ENCODE measurements around the gene CEP170B.

CEP170B gene

GRCh38 chr14:104822821-104823615, 42.0 kb upstream of the CEP170B start:
- Histone ChIP-seq H3K4me3 (ENCODE audit: low read depth, low read length) (no peak overlapping the region), H4K12ac (ENCODE audit: low read depth, low read length) (no peak overlapping the region), H2BK12ac (ENCODE audit: low read length) (no peak overlapping the region), H3K14ac (ENCODE audit: low read length) (no peak overlapping the region), H2AFZ (ENCODE audit: insufficient read depth, low read length, poor library complexity) (no peak overlapping the region), H2AK5ac (ENCODE audit: low read length) (no peak overlapping the region), H3K36me3 (ENCODE audit: control insufficient read depth in 1 of 2, insufficient read depth in 2 of 2, low read length in 2 of 2) (no peaks in the 10 kb centered on the region), H2BK5ac (ENCODE audit: low read depth, low read length, poor library complexity) (no peak overlapping the region), H3K9me3 (ENCODE audit: insufficient read depth, low read depth, low read length) (peaks cover 5% of the 10 kb centered on the region), H4K8ac (ENCODE audit: low read depth, low read length) (no peak overlapping the region), H3K27ac (ENCODE audit: low read depth, low read length) (no peak overlapping the region), H3K79me1 (ENCODE audit: low read length) (peaks cover 6% of the 10 kb centered on the region), H3K9ac (ENCODE audit: low read length) (no peak overlapping the region), H4K91ac (ENCODE audit: low read depth, low read length) (no peak overlapping the region), H2BK120ac (ENCODE audit: insufficient read depth, low read length, poor library complexity) (no peak overlapping the region), H3K18ac (ENCODE audit: low read length) (no peak overlapping the region), H3K79me2 (ENCODE audit: control insufficient read depth, insufficient read depth, low read length, poor library complexity) (no peaks in the 10 kb centered on the region), H3K23ac (ENCODE audit: low read length) (no peak overlapping the region), H3K27me3 (ENCODE audit: insufficient read depth, low read length) (peaks cover 4% of the 10 kb centered on the region), H3K4ac (ENCODE audit: low read depth, low read length) (no peak overlapping the region), H3K4me2 (ENCODE audit: low read length) (no peak overlapping the region), H3K4me1 (ENCODE audit: control insufficient read depth in 1 of 2, insufficient read depth in 2 of 2, low read length in 2 of 2) (peaks cover 6 to 15% of the 10 kb centered on the region in 2 experiments)
- no peak for DNase-seq
- no CpG with 5 or more reads among the region's 22 CpGs for WGBS (ENCODE audit: extremely low coverage, insufficient coverage, insufficient read length)

DNA sequence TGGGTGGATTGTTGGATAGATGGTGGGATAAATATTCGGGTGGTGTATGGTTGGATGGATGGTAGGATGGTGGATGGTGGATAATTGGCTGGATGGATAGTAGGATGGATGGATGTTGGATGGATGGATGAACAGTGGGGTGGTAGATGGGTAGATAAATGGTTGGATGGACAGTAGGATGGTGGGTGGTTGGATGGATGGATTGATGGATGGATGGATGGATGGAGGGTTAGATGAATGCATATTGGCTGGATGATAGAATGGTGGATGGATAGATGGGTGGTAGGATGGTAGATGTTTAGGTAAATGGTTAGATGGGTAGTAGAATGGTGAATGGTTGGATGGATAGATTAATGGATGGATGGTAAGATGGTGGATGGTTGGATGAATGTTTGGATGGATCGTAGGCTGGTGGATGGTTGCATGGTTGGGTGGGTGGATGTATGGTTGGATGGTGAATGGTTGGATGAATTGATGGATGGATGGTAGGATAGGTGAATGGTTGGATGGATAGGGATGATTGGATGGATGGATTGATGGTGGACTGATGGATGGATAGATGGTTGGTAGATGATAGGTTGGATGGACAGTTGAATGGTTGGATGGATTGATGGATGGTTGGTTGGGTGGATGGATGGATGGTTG, 40.6 kb upstream of the CEP170B start:
- H3K4me3 ChIP-seq (ENCODE audit: low read depth, low read length): no peak overlapping the region
- no peak overlapping the region for H2BK120ac ChIP-seq (ENCODE audit: insufficient read depth, low read length, poor library complexity)
- no peaks in the 10 kb centered on the region for H3K36me3 ChIP-seq (ENCODE audit: control insufficient read depth in 1 of 2, insufficient read depth in 2 of 2, low read length in 2 of 2)
- no peak overlapping the region for H2BK5ac ChIP-seq (ENCODE audit: low read depth, low read length, poor library complexity)
- H3K27me3 ChIP-seq (ENCODE audit: insufficient read depth, low read length): peaks cover 4% of the 10 kb centered on the region
- H3K18ac ChIP-seq (ENCODE audit: low read length): no peak overlapping the region
- no peak for DNase-seq
- H3K4me2 ChIP-seq (ENCODE audit: low read length): no peak overlapping the region
- no peak overlapping the region for H2AK5ac ChIP-seq (ENCODE audit: low read length)
- H2AFZ ChIP-seq (ENCODE audit: insufficient read depth, low read length, poor library complexity): no peak overlapping the region
- peaks cover 6 to 15% of the 10 kb centered on the region in 2 experiments for H3K4me1 ChIP-seq (ENCODE audit: control insufficient read depth in 1 of 2, insufficient read depth in 2 of 2, low read length in 2 of 2)
- H3K23ac ChIP-seq (ENCODE audit: low read length): no peak overlapping the region
- H3K27ac ChIP-seq (ENCODE audit: low read depth, low read length): no peak overlapping the region
- H3K14ac ChIP-seq (ENCODE audit: low read length): no peak overlapping the region
- H3K4ac ChIP-seq (ENCODE audit: low read depth, low read length): no peak overlapping the region
- H2BK12ac ChIP-seq (ENCODE audit: low read length): no peak overlapping the region
- H3K9me3 ChIP-seq (ENCODE audit: insufficient read depth, low read depth, low read length): peaks cover 5% of the 10 kb centered on the region
- no peaks in the 10 kb centered on the region for H3K79me2 ChIP-seq (ENCODE audit: control insufficient read depth, insufficient read depth, low read length, poor library complexity)
- no peak overlapping the region for H4K8ac ChIP-seq (ENCODE audit: low read depth, low read length)
- H3K79me1 ChIP-seq (ENCODE audit: low read length): peaks cover 6% of the 10 kb centered on the region
- H3K9ac ChIP-seq (ENCODE audit: low read length): no peak overlapping the region
- H4K91ac ChIP-seq (ENCODE audit: low read depth, low read length): no peak overlapping the region
- H4K12ac ChIP-seq (ENCODE audit: low read depth, low read length): no peak overlapping the region
- WGBS (ENCODE audit: extremely low coverage, insufficient coverage, insufficient read length): 100% methylated on average over 2 of the region's 2 CpGs

- Histone ChIP-seq H3K79me1 (ENCODE audit: low read length) (peaks cover 6% of the 10 kb centered on the region), H3K4me3 (ENCODE audit: low read depth, low read length) (peak overlapping the region; percentile 73), H3K4me2 (ENCODE audit: low read length) (peak overlapping the region; percentile 99), H2BK12ac (ENCODE audit: low read length) (no peak overlapping the region), H2AK5ac (ENCODE audit: low read length) (no peak overlapping the region), H3K4me1 (ENCODE audit: control insufficient read depth in 1 of 2, insufficient read depth in 2 of 2, low read length in 2 of 2) (peaks cover 6 to 15% of the 10 kb centered on the region in 2 experiments), H3K9ac (ENCODE audit: low read length) (no peak overlapping the region), H3K23ac (ENCODE audit: low read length) (no peak overlapping the region), H3K14ac (ENCODE audit: low read length) (no peak overlapping the region), H4K91ac (ENCODE audit: low read depth, low read length) (peak overlapping the region; percentile 40), H2BK5ac (ENCODE audit: low read depth, low read length, poor library complexity) (no peak overlapping the region), H2BK120ac (ENCODE audit: insufficient read depth, low read length, poor library complexity) (no peak overlapping the region), H3K36me3 (ENCODE audit: control insufficient read depth in 1 of 2, insufficient read depth in 2 of 2, low read length in 2 of 2) (no peaks in the 10 kb centered on the region), H4K8ac (ENCODE audit: low read depth, low read length) (peak overlapping the region; percentile 57), H2AFZ (ENCODE audit: insufficient read depth, low read length, poor library complexity) (peak overlapping the region; percentile 74), H3K79me2 (ENCODE audit: control insufficient read depth, insufficient read depth, low read length, poor library complexity) (no peaks in the 10 kb centered on the region), H3K27ac (ENCODE audit: low read depth, low read length) (no peak overlapping the region), H3K18ac (ENCODE audit: low read length) (peak overlapping the region; percentile 60), H3K27me3 (ENCODE audit: insufficient read depth, low read length) (peaks cover 4% of the 10 kb centered on the region), H3K4ac (ENCODE audit: low read depth, low read length) (no peak overlapping the region), H4K12ac (ENCODE audit: low read depth, low read length) (no peak overlapping the region), H3K9me3 (ENCODE audit: insufficient read depth, low read depth, low read length) (peaks cover 3% of the 10 kb centered on the region)
- DNase-seq: peak; percentile 64 to 81
- WGBS (ENCODE audit: extremely low coverage, insufficient coverage, insufficient read length): no CpG with 5 or more reads among the region's 54 CpGs
These were observed 38.7 kb upstream of the CEP170B start for GRCh38 chr14:104826189-104826860.

- no peak overlapping the region for H2BK5ac ChIP-seq (ENCODE audit: low read depth, low read length, poor library complexity)
- WGBS (ENCODE audit: extremely low coverage, insufficient coverage, insufficient read length): no CpG with 5 or more reads among the region's 27 CpGs
- peak overlapping the region; percentile 28 for H4K91ac ChIP-seq (ENCODE audit: low read depth, low read length)
- no peak overlapping the region for H3K23ac ChIP-seq (ENCODE audit: low read length)
- H3K27me3 ChIP-seq (ENCODE audit: insufficient read depth, low read length): peaks cover 4% of the 10 kb centered on the region
- H2AK5ac ChIP-seq (ENCODE audit: low read length): no peak overlapping the region
- no peaks in the 10 kb centered on the region for H3K36me3 ChIP-seq (ENCODE audit: control insufficient read depth in 1 of 2, insufficient read depth in 2 of 2, low read length in 2 of 2)
- H3K79me2 ChIP-seq (ENCODE audit: control insufficient read depth, insufficient read depth, low read length, poor library complexity): no peaks in the 10 kb centered on the region
- H3K4me2 ChIP-seq (ENCODE audit: low read length): peak overlapping the region; percentile 70
- no peaks in the 10 kb centered on the region for H3K9me3 ChIP-seq (ENCODE audit: insufficient read depth, low read depth, low read length)
- no peak overlapping the region for H3K9ac ChIP-seq (ENCODE audit: low read length)
- no peak overlapping the region for H3K27ac ChIP-seq (ENCODE audit: low read depth, low read length)
- H3K4me1 ChIP-seq (ENCODE audit: control insufficient read depth in 1 of 2, insufficient read depth in 2 of 2, low read length in 2 of 2): peaks cover 6 to 15% of the 10 kb centered on the region in 2 experiments
- DNase-seq: no peak
- H2BK120ac ChIP-seq (ENCODE audit: insufficient read depth, low read length, poor library complexity): no peak overlapping the region
- H4K12ac ChIP-seq (ENCODE audit: low read depth, low read length): no peak overlapping the region
- H3K14ac ChIP-seq (ENCODE audit: low read length): no peak overlapping the region
- peak overlapping the region; percentile 53 for H2AFZ ChIP-seq (ENCODE audit: insufficient read depth, low read length, poor library complexity)
- peaks cover 6% of the 10 kb centered on the region for H3K79me1 ChIP-seq (ENCODE audit: low read length)
- peak overlapping the region; percentile 59 for H4K8ac ChIP-seq (ENCODE audit: low read depth, low read length)
- no peak overlapping the region for H3K18ac ChIP-seq (ENCODE audit: low read length)
- no peak overlapping the region for H2BK12ac ChIP-seq (ENCODE audit: low read length)
- no peak overlapping the region for H3K4me3 ChIP-seq (ENCODE audit: low read depth, low read length)
- H3K4ac ChIP-seq (ENCODE audit: low read depth, low read length): no peak overlapping the region
These were observed 38.2 kb upstream of the CEP170B start for GRCh38 chr14:104826861-104827176.

Measured in trophoblast cell (in vitro differentiated cells and primary cell).